Left kidney (tissue), 8 donors: Measurements from ENCODE around the gene NAALADL1. TPM values are rescaled to one million over a fixed set of nuclear protein-coding genes. Genes with fewer than 3 reads are reported as not detected.

Experiments
- DNase-seq: peaks from one replicate; pipeline ENCODE4 v3.0.0-alpha.2; 2013
- long read RNA-seq, 8 donors: transcript quantifications; one replicate each; lab custom pipeline, GENCODE V29; 2026
- polyA plus RNA-seq: library from polyadenylated mRNA; unstranded; fragments of 120-200 nt; gene quantifications from one replicate; pipeline ENCODE4 v1.2.1, GENCODE V29; 2013; ENCODE audit not compliant: insufficient read length

NAALADL1 gene, protein sequence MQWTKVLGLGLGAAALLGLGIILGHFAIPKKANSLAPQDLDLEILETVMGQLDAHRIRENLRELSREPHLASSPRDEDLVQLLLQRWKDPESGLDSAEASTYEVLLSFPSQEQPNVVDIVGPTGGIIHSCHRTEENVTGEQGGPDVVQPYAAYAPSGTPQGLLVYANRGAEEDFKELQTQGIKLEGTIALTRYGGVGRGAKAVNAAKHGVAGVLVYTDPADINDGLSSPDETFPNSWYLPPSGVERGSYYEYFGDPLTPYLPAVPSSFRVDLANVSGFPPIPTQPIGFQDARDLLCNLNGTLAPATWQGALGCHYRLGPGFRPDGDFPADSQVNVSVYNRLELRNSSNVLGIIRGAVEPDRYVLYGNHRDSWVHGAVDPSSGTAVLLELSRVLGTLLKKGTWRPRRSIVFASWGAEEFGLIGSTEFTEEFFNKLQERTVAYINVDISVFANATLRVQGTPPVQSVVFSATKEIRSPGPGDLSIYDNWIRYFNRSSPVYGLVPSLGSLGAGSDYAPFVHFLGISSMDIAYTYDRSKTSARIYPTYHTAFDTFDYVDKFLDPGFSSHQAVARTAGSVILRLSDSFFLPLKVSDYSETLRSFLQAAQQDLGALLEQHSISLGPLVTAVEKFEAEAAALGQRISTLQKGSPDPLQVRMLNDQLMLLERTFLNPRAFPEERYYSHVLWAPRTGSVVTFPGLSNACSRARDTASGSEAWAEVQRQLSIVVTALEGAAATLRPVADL
- 10.0 TPM for polyA plus RNA-seq
- long read RNA-seq, donor 1, partial matches to known transcripts: 0 of 3 reads
- long read RNA-seq, donor 1, other reads (novel, unspliced or antisense): 0 of 3 reads
- long read RNA-seq, donor 2, partial matches to known transcripts: 0 of 1 reads
- long read RNA-seq, donor 2, other reads (novel, unspliced or antisense): 0 of 1 reads
- long read RNA-seq, donor 3, partial matches to known transcripts: 0 of 1 reads
- long read RNA-seq, donor 3, other reads (novel, unspliced or antisense): 0 of 1 reads
- long read RNA-seq, donor 4, partial matches to known transcripts: 0 of 1 reads
- long read RNA-seq, donor 4, other reads (novel, unspliced or antisense): 0 of 1 reads
- long read RNA-seq, donor 5, partial matches to known transcripts: 0 of 4 reads
- long read RNA-seq, donor 5, other reads (novel, unspliced or antisense): 0 of 4 reads
- long read RNA-seq, donor 6: 0 reads
- long read RNA-seq, donor 7, transcript NAALADL1-206 (5 exons, 800 nt): major isoform, 8 of 11 reads
- long read RNA-seq, donor 7, partial matches to known transcripts: 0 of 11 reads
- long read RNA-seq, donor 7, other reads (novel, unspliced or antisense): 0 of 11 reads
- long read RNA-seq, donor 8, partial matches to known transcripts: 0 of 2 reads
- long read RNA-seq, donor 8, other reads (novel, unspliced or antisense): 0 of 2 reads

- DNase-seq: no peak
Observed at GRCh38 chr11:65058419-65059054, at the start of gene NAALADL1. NAALADL1 (minus strand) TSS chr11:65058553; CDS start chr11:65058521, 32 bp downstream.

DNA sequence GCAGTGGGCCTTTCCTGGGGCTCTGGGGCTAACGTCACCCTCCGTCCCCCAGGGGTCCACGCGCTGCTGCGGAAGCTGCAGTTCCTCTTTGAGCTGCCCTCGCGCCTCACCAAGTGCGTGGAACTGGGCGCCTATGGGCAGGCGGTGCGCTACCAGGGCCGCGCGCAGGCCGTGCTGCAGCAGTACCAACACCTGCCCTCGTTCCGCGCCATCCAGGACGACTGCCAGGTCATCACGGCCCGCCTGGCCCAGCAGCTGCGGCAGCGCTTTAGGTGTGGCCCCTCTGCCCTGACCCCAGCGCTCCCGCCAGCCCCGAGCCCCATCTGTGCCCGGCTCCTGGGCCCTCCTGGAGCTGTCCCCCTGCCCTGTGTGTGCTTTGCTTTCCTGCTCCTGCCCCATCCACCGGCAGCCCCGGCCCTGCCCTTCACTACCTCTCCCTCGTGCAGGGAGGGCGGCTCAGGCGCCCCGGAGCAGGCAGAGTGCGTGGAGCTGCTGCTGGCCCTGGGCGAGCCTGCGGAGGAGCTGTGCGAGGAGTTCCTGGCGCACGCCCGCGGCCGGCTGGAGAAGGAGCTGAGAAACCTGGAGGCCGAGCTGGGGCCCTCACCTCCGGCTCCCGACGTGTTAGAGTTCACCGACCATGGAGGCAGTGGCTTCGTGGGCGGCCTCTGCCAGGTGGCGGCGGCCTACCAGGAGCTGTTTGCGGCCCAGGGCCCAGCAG, 49.6 kb upstream of the NAALADL1 start:
- no peak for DNase-seq

GRCh38 chr11:65107078-65107477, 48.7 kb upstream of the NAALADL1 start:
- no peak for DNase-seq

- no peak for DNase-seq
Observed at GRCh38 chr11:65104628-65105027, 46.3 kb upstream of the NAALADL1 start.

DNA sequence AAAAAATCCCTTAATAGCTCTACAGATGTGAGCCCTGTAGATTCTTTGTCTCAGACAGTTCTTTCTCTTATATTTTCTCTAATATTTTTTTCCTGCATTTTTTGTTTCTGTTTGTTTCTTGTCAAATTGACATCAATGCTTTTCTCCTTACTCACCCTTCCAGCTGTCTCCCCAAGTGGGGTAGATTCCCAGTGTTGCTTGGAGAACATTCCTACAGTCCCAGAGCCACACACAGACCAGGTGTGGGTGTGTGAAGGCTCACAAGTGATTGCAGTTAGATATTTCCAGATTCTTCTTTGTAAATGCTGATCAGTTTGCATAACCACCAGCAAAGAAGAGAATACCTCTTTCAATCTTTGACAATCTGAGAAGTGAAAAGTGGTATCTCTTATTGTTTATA, 45.1 kb upstream of the NAALADL1 start:
- DNase-seq: no peak

- no peak for DNase-seq
Observed at GRCh38 chr11:65102142-65103095, 44.1 kb upstream of the NAALADL1 start.

- no peak for DNase-seq
Observed at GRCh38 chr11:65100674-65101350, 42.5 kb upstream of the NAALADL1 start.

GRCh38 chr11:65096926-65097325, 38.6 kb upstream of the NAALADL1 start:
- no peak for DNase-seq

DNA sequence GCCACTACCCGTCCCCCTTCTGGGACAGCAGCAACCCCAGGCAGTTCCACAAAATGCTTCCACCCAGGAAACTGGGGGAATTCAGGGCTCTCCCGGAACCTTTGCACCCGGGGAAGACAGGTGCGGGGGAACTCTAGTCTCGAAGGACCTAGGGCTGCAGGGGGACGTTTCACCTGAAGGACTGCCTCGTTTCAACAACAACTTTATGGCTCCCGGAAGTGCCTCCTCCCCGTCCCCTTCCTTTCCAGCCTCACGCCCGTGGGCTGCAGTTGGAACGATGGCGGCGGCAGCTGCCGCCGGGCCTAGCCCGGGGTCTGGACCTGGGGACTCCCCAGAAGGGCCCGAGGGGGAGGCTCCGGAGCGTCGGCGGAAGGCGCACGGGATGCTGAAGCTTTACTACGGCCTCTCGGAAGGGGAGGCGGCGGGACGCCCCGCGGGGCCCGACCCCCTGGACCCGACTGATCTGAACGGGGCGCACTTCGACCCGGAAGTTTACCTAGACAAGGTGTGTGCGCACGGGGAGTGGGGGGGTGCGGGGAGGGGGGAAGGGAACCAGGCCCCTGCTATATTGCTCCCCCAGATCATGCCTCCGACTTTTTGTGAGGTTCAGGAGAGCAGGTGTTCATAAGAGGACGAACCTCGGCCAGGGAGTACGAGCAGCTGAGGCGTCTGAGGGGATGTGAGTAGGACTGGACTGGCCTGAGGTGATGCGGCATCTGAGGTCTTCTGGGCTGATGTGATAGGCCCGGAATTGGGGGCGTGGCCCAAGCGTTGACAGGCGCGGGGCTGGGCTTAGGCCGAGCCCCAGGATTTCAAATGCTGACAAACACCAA, 37.8 kb upstream of the NAALADL1 start, which contains the start of gene VPS51:
Gene VPS51, plus strand, starts transcription at position 241 of the 833 bp plus-strand sequence. Its CDS starts 37 bp downstream, at position 278.
- peak; percentile 91 for DNase-seq

DNA sequence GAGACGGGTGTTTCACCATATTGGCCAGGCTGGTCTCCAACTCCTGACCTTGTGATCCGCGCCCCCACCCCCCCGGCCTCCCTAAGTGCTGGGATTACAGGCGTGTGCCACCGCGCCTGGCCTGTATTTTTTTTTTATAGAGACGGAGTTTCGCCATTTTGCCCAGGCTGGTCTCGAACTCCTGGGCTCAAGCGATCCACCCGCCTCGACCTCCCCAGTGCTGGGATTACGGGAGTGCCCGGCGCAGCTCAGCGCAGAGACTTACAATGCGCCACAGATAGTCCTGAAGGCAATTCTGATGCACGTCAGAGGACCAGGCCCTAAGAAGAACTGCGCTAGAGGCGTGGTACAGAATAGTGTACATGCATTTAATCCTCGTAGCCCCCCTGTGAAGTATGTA, 37.1 kb upstream of the NAALADL1 start:
- no peak for DNase-seq

DNA sequence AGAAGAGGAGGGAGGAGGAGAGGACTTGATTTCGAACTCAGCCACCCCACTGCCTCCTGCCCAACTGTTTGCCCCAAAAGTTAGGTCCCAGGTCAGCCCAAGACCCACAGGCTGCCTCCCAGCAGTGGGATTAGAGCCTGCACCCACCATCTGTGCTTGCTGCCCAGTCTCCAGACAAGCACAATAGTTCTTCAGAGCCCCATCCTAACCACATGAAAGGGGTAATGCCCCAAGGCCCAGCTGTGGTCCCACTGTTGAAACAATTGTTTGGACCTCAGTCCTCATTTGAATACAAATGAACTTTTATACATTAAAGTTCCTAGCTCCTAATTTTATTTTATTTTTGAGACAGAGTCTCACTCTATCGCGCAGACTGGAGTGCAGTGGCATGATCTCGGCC, 32.3 kb upstream of the NAALADL1 start:
- DNase-seq: no peak

- DNase-seq: no peak
Observed at GRCh38 chr11:65089621-65090020, 31.3 kb upstream of the NAALADL1 start.

DNA sequence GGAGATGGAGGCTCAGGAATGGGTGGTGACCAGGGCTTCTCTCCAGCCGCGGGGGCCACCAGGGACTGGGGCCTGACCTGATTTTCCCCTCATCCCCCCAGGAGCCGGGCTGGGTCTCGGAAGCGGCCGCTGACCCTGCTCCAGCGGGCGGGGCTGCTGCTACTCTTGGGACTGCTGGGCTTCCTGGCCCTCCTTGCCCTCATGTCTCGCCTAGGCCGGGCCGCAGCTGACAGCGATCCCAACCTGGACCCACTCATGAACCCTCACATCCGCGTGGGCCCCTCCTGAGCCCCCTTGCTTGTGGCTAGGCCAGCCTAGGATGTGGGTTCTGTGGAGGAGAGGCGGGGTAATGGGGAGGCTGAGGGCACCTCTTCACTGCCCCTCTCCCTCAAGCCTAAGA, 29.5 kb upstream of the NAALADL1 start:
- DNase-seq: no peak

DNA sequence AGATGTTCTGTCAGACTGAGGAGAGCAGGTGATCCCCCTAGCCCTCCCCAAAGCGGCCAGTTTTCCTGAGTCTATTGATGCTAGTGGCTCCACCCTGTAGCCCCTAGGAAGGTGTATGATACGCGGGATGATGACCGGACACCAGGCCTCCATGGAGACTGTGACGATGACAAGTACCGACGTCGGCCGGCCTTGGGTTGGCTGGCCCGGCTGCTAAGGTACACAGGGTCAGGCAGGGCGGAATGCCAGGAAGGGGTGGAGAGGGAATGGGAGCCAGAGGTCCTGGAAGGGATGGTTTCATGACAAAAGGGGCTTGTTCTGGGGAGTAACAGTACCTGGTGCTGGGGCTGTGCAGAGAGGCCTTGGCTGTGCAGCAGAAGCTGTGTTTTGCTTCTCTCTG, 28.9 kb upstream of the NAALADL1 start:
- no peak for DNase-seq

GRCh38 chr11:65086809-65087208, 28.5 kb upstream of the NAALADL1 start:
- no peak for DNase-seq

DNA sequence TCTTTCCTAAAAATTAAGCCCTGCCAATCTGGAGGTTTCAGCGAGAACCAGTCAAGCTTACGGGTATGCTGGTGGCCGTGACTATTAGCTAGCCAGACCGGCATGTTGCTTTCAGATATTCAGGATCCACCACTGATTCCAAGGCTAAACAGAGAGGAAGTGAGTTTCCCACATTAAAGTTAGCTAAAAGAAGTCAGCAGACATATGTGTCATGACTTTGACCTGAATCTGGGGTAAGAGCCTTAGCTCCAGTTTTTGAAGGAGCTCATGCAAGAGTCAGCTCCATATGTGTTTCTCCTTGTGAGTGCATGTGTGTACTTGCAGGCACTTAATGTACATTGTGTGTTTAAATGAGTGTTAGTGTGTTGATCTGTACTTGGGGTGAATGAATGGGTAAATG, 27.1 kb upstream of the NAALADL1 start:
- no peak for DNase-seq

- no peak for DNase-seq
Observed at GRCh38 chr11:65084598-65085375, 26.4 kb upstream of the NAALADL1 start.
